Type B pancreatic cell (in vitro differentiated cells): Measurements from ENCODE around the gene ZNF513. TPM values are rescaled to one million over a fixed set of nuclear protein-coding genes. Genes with fewer than 3 reads are reported as not detected.

ENCODE experiments used
- DNase-seq: peaks from one replicate; pipeline ENCODE4 v3.0.0; 2021; ENCODE audit warnings: mixed read lengths; ENCODE audit not compliant: unreplicated experiment; ENCODE audit errors: extremely low spot score
- H3K27ac Mint-ChIP-seq: 2 replicates; pipeline ENCODE4 v1.8.0; 2021; ENCODE audit warnings: mild to moderate bottlenecking, mixed read lengths
- H3K27me3 Mint-ChIP-seq: 2 replicates; pipeline ENCODE4 v1.8.0; 2021; ENCODE audit warnings: mixed read lengths
- H3K36me3 Mint-ChIP-seq: 2 replicates; pipeline ENCODE4 v1.8.0; 2021; ENCODE audit warnings: mixed read lengths
- H3K4me1 Mint-ChIP-seq: one replicate; pipeline ENCODE4 v1.8.0; 2021; ENCODE audit warnings: mixed read lengths; ENCODE audit not compliant: unreplicated experiment
- H3K4me3 Mint-ChIP-seq: 2 replicates; pipeline ENCODE4 v1.8.0; 2021; ENCODE audit warnings: mild to moderate bottlenecking, mixed read lengths
- H3K9me3 Mint-ChIP-seq: 2 replicates; pipeline ENCODE4 v1.8.0; 2021; ENCODE audit warnings: mixed read lengths
- CTCF ChIP-seq: fragments of 200-600 bp; sonication (generic); conservative IDR thresholded peaks from 2 replicates; pipeline ENCODE4 v1.5.0; 2021; ENCODE audit warnings: antibody characterized with exemption, mild to moderate bottlenecking
- total RNA-seq: library from RNA; stranded (reverse); gene quantifications from 2 replicates; pipeline ENCODE4 v1.2.1, GENCODE V29; 2021; ENCODE audit warnings: low replicate concordance

Gene ZNF513
- total RNA-seq, 1 donor from 2014 or later, result 25.3 TPM

- Mint-ChIP-seq H3K4me3 (peak within 1 kb of the TSS; percentile 94), H3K4me1 (peaks cover 20% of the 10 kb centered on the region), H3K9me3 (no peaks in the 10 kb centered on the region), H3K36me3 (peaks cover 4% of the 10 kb centered on the region), H3K27me3 (no peaks in the 10 kb centered on the region), H3K27ac (peak within 1 kb of the TSS; percentile 92)
- DNase-seq, result peak; percentile 98
- TF ChIP-seq CTCF, result no peak
These were observed 29.0 kb upstream of the ZNF513 start, which contains the start of gene PPM1G for GRCh38 chr2:27409321-27410073. Gene PPM1G, minus strand, starts transcription at chr2:27409591. Its CDS starts 169 bp downstream, at chr2:27409422.

- Mint-ChIP-seq H3K4me3 (peak overlapping the region; percentile 91), H3K4me1 (peaks cover 20% of the 10 kb centered on the region), H3K9me3 (no peaks in the 10 kb centered on the region), H3K36me3 (peaks cover 4% of the 10 kb centered on the region), H3K27me3 (no peaks in the 10 kb centered on the region), H3K27ac (peak overlapping the region; percentile 92)
- no peak for TF ChIP-seq CTCF
- no peak for DNase-seq
These were observed 28.2 kb upstream of the ZNF513 start for GRCh38 chr2:27408601-27409320.

- Mint-ChIP-seq H3K9me3 (no peaks in the 10 kb centered on the region), H3K4me3 (peak overlapping the region; percentile 91), H3K4me1 (peaks cover 20% of the 10 kb centered on the region), H3K27ac (peak overlapping the region; percentile 92), H3K36me3 (peaks cover 4% of the 10 kb centered on the region), H3K27me3 (no peaks in the 10 kb centered on the region)
- no peak for DNase-seq
- peak; percentile 79 for TF ChIP-seq CTCF
These were observed 27.4 kb upstream of the ZNF513 start for GRCh38 chr2:27407798-27408491.

GRCh38 chr2:27400348-27401135, 20.0 kb upstream of the ZNF513 start:
- no peaks in the 10 kb centered on the region for H3K27me3 Mint-ChIP-seq
- peaks cover 8% of the 10 kb centered on the region for H3K36me3 Mint-ChIP-seq
- no peaks in the 10 kb centered on the region for H3K9me3 Mint-ChIP-seq
- no peak for TF ChIP-seq CTCF
- H3K4me3 Mint-ChIP-seq, result no peak overlapping the region
- peaks cover 4% of the 10 kb centered on the region for H3K4me1 Mint-ChIP-seq
- no peak overlapping the region for H3K27ac Mint-ChIP-seq
- no peak for DNase-seq

GRCh38 chr2:27398962-27399361, 18.4 kb upstream of the ZNF513 start:
- no peak for DNase-seq
- no peak for TF ChIP-seq CTCF
- H3K36me3 Mint-ChIP-seq, result peaks cover 8% of the 10 kb centered on the region
- H3K4me3 Mint-ChIP-seq, result no peak overlapping the region
- no peaks in the 10 kb centered on the region for H3K9me3 Mint-ChIP-seq
- no peak overlapping the region for H3K27ac Mint-ChIP-seq
- H3K27me3 Mint-ChIP-seq, result no peaks in the 10 kb centered on the region
- H3K4me1 Mint-ChIP-seq, result peaks cover 4% of the 10 kb centered on the region
